DND-41 (cell line): ENCODE measurements around the gene PCNX2.

Source experiments
- ATAC-seq: fragments of 200-7000 bp; cut with Tn5 transposase; 3 replicates; pipeline ENCODE4 v1.9.1; 2021; ENCODE audit warnings: low read depth; ENCODE audit not compliant: insufficient read depth
- DNase-seq: peaks from one replicate; pipeline ENCODE4 v3.0.0-alpha.2; 2020
- H2AFZ ChIP-seq: 2 replicates; pipeline ENCODE4 v1.6.0; 2012; ENCODE audit warnings: low read depth, low read length
- H3K27ac ChIP-seq: 2 replicates; pipeline ENCODE4 v1.5.1; 2012; ENCODE audit warnings: low read length, inconsistent platforms
- H3K27me3 ChIP-seq: fragments of 200-600 bp; sonication (generic); 2 replicates; pipeline ENCODE4 v1.6.0; 2012; ENCODE audit warnings: low read length, mild to moderate bottlenecking, inconsistent platforms; ENCODE audit not compliant: insufficient read depth, poor library complexity
- H3K36me3 ChIP-seq: 2 replicates; pipeline ENCODE4 v1.5.1; 2012; ENCODE audit warnings: low read length, inconsistent platforms; ENCODE audit not compliant: insufficient read depth
- H3K4me1 ChIP-seq: 2 replicates; pipeline ENCODE4 v1.5.1; 2012; ENCODE audit warnings: mild to moderate bottlenecking, low read length; ENCODE audit not compliant: insufficient read depth
- H3K4me2 ChIP-seq: 2 replicates; pipeline ENCODE4 v1.6.0; 2012; ENCODE audit warnings: mild to moderate bottlenecking, moderate library complexity, low read length, inconsistent platforms; ENCODE audit not compliant: insufficient read depth
- H3K4me3 ChIP-seq, 2 experiments: fragments of 200-600 bp in 1 of 2; shearing (Covaris generic) in 1 of 2; 2 replicates each; pipeline ENCODE4 v1.5.1; 2012 to 2016; ENCODE audit warnings: inconsistent platforms in 2 of 2, low read length in 2 of 2, mild to moderate bottlenecking in 2 of 2, low read depth in 1 of 2, moderate library complexity in 1 of 2
- H3K79me2 ChIP-seq: 2 replicates; pipeline ENCODE4 v1.6.0; 2012; ENCODE audit warnings: low read length, inconsistent platforms; ENCODE audit not compliant: insufficient read depth
- H3K9ac ChIP-seq: 2 replicates; pipeline ENCODE4 v1.6.0; 2012; ENCODE audit warnings: low read depth, mild to moderate bottlenecking, inconsistent platforms, low read length, moderate library complexity
- H3K9me3 ChIP-seq: 2 replicates; pipeline ENCODE4 v1.5.1; 2012; ENCODE audit warnings: low read length, moderate library complexity, mild to moderate bottlenecking, inconsistent platforms; ENCODE audit not compliant: insufficient read depth, severe bottlenecking
- H4K20me1 ChIP-seq: 2 replicates; pipeline ENCODE4 v1.6.0; 2012; ENCODE audit warnings: low read length; ENCODE audit not compliant: insufficient read depth
- CTCF ChIP-seq: IDR thresholded peaks from 2 replicates; pipeline ENCODE4 v1.5.1; 2012; ENCODE audit warnings: borderline replicate concordance, low read length, moderate library complexity, mild to moderate bottlenecking; ENCODE audit not compliant: poor library complexity, severe bottlenecking; ENCODE audit errors: extremely low read depth
- EZH2 ChIP-seq: IDR thresholded peaks from 3 replicates; pipeline ENCODE4 v1.6.1; 2012; ENCODE audit warnings: borderline replicate concordance, low read depth, mild to moderate bottlenecking, moderate library complexity, low read length, inconsistent platforms; ENCODE audit not compliant: severe bottlenecking

The PCNX2 gene

GRCh38 chr1:233293556-233294446 lies 1.7 kb downstream of the PCNX2 start:
- Histone ChIP-seq H3K4me3 (no peak overlapping the region; a peak in 1 of 4 replicates), H3K4me2 (peak overlapping the region; percentile 91; the same call in 1 of the 2 replicates), H3K27me3 (no peaks in the 10 kb centered on the region), H3K27ac (no peak overlapping the region), H4K20me1 (no peaks in the 10 kb centered on the region), H2AFZ (no peak overlapping the region), H3K36me3 (no peaks in the 10 kb centered on the region), H3K9ac (no peak overlapping the region), H3K79me2 (peaks cover 3% of the 10 kb centered on the region; the same call in 1 of the 2 replicates), H3K9me3 (no peaks in the 10 kb centered on the region), H3K4me1 (peaks cover 35% of the 10 kb centered on the region)
- no peak for ATAC-seq
- no peak for DNase-seq
- TF ChIP-seq CTCF (no peak), EZH2 (no peak)

DNA sequence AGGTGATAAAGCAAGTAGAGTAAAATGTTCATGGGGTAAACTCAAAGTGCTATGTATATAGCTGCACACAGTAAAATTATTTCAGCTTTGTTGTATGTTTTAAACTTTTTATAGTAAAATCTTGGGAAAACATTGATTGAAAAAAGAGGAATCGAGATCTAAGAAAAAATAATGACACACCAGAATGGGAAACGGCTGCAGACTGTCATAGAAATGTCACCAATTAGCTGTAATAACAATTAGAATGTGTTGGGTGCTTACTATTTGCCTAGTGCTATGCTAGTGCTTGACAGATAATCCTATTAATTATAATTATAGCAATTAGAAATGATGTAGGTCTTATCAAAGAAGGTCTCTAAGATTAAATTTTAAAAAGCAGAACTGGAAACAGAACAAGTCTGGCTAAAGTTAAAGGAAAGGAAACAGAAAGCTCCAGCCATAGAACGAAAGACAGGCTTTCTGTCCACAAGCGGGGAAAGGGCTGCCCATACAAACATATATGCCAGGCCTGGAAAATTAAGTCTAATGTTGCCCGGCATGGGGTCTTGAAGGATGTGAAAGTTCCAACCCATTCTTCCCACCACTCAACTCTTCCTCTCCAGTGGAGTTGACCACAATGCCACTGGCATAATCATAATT lies 5.0 kb downstream of the PCNX2 start:
- no peak overlapping the region for H3K4me2 ChIP-seq
- peaks cover 3% of the 10 kb centered on the region for H3K79me2 ChIP-seq
- H4K20me1 ChIP-seq, result no peaks in the 10 kb centered on the region
- peaks cover 21% of the 10 kb centered on the region for H3K4me1 ChIP-seq
- no peak overlapping the region for H3K27ac ChIP-seq
- no peaks in the 10 kb centered on the region for H3K9me3 ChIP-seq
- no peak for ATAC-seq
- no peak for DNase-seq
- no peak overlapping the region for H3K4me3 ChIP-seq
- H2AFZ ChIP-seq, result no peak overlapping the region
- no peak overlapping the region for H3K9ac ChIP-seq
- no peaks in the 10 kb centered on the region for H3K27me3 ChIP-seq
- TF ChIP-seq EZH2 (no peak), CTCF (no peak)
- no peaks in the 10 kb centered on the region for H3K36me3 ChIP-seq

- Histone ChIP-seq H3K27me3 (no peaks in the 10 kb centered on the region), H3K36me3 (no peaks in the 10 kb centered on the region), H3K4me2 (no peak overlapping the region), H3K79me2 (peaks cover 3% of the 10 kb centered on the region), H3K4me1 (peaks cover 14% of the 10 kb centered on the region), H4K20me1 (no peaks in the 10 kb centered on the region), H3K9me3 (no peaks in the 10 kb centered on the region), H3K4me3 (no peak overlapping the region), H3K9ac (no peak overlapping the region), H2AFZ (no peak overlapping the region), H3K27ac (no peak overlapping the region)
- no peak for TF ChIP-seq CTCF
- TF ChIP-seq EZH2, result no peak
- ATAC-seq (no peak), DNase-seq (no peak)
Observed at GRCh38 chr1:233289676-233290075, 5.8 kb downstream of the PCNX2 start.
